VCaP (cell line): ENCODE results near the gene ATP11A.

Source experiments
- H3K27ac ChIP-seq: fragments of 450-650 bp; 2 replicates; pipeline ENCODE4 v1.5.1; 2017
- TF ChIP-seq, protein P1 (sequence below): fragments of 450-650 bp; conservative IDR thresholded peaks from 2 replicates; pipeline ENCODE4 v1.5.1; 2017; ENCODE audit warnings: mild to moderate bottlenecking, moderate library complexity

ATP11A gene

GRCh38 chr13:112815871-112816270 is 126.0 kb downstream of the ATP11A start:
- H3K27ac ChIP-seq: no peak overlapping the region
- TF ChIP-seq, protein P1, sequence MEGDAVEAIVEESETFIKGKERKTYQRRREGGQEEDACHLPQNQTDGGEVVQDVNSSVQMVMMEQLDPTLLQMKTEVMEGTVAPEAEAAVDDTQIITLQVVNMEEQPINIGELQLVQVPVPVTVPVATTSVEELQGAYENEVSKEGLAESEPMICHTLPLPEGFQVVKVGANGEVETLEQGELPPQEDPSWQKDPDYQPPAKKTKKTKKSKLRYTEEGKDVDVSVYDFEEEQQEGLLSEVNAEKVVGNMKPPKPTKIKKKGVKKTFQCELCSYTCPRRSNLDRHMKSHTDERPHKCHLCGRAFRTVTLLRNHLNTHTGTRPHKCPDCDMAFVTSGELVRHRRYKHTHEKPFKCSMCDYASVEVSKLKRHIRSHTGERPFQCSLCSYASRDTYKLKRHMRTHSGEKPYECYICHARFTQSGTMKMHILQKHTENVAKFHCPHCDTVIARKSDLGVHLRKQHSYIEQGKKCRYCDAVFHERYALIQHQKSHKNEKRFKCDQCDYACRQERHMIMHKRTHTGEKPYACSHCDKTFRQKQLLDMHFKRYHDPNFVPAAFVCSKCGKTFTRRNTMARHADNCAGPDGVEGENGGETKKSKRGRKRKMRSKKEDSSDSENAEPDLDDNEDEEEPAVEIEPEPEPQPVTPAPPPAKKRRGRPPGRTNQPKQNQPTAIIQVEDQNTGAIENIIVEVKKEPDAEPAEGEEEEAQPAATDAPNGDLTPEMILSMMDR: no peak

DNA sequence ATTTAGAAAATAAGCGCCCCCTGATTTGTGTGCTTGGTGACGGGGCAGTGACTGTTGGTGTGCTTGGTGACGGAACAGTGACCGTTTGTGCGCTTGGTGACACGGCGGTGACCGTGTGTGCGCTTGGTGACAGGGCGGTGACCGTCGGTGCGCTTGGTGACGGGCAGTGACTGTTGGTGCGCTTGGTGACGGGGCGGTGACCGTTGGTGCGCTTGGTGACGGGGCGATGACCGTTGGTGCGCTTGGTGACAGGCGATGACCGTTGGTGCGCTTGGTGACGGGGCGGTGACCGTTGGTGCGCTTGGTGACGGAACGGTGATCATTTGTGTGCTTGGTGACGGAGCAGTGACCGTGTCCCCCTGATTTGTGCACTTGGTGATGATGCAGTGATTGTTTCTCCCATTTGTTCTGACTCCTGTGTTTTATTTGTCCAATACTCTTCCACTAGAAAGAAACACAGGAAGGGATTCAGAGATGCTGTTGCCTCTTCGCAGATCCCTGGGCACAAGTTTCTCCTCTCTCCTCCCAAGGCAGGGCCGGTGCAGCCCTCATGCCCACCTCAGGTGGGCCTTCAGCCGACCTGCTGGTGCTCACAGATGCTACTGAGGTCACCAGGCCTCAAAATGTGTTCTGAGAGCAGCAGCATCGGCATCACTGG is 128.3 kb downstream of the ATP11A start:
- H3K27ac ChIP-seq: no peak overlapping the region
- TF ChIP-seq, protein P1: no peak

DNA sequence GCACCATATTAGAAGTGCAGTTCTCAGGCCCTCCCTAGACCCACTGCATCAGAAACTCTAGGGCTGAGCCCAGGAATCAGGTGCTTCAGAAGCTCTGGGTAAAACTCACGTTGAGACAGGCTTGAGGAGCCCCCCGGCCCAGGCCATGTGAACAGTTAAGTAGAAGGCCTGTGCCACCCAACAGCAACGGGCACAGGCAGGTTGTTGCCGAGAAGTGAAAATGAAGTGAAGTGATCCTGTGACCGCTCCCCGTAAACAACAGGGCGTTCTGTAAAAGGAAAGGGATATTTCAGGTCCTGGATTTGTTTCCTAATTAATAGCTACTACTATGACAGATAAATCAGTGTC is 128.8 kb downstream of the ATP11A start:
- H3K27ac ChIP-seq: no peak overlapping the region
- TF ChIP-seq, protein P1: no peak

DNA sequence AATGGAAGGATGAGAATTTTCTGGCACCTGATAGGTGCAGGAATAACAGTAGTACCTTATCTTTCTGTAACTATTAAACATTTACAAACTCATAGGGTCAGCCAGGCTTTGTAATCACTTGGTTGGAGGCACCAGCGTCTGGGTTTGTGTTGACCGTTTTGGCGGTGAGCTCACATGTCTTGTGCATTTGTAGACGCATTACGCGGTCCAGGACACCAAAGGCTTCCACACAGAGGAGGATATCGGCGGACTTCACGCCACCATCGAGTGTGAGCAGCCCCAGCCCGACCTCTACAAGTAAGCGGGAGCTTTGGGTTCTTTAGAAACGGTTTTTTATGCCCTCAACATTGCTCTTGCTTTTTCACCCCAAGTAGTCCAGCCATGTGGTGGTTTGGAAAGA is 129.3 kb downstream of the ATP11A start:
- TF ChIP-seq, protein P1: no peak
- H3K27ac ChIP-seq: no peak overlapping the region

- TF ChIP-seq, protein P1: no peak
- H3K27ac ChIP-seq: no peak overlapping the region
Observed at GRCh38 chr13:112819816-112820215, 130.0 kb downstream of the ATP11A start.

DNA sequence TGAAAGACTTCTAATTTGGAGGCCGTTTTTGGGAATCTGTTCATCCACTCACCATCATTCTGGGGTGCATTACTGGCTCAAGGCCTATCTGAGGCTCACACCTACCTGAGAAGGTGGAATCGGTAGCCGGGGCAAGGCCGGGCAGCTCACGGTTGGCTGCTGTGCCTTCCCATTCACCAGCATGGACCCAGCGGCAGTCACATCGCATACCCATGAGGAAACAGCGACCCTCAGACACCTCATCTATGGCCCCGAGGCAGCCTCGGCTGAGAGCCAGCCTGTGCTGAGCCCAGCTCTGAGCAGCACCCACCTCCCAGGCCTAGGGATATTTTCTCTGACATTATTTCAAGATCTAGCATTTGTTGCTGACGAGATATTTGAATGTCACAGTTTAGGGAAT is 130.5 kb downstream of the ATP11A start:
- TF ChIP-seq, protein P1: no peak

DNA sequence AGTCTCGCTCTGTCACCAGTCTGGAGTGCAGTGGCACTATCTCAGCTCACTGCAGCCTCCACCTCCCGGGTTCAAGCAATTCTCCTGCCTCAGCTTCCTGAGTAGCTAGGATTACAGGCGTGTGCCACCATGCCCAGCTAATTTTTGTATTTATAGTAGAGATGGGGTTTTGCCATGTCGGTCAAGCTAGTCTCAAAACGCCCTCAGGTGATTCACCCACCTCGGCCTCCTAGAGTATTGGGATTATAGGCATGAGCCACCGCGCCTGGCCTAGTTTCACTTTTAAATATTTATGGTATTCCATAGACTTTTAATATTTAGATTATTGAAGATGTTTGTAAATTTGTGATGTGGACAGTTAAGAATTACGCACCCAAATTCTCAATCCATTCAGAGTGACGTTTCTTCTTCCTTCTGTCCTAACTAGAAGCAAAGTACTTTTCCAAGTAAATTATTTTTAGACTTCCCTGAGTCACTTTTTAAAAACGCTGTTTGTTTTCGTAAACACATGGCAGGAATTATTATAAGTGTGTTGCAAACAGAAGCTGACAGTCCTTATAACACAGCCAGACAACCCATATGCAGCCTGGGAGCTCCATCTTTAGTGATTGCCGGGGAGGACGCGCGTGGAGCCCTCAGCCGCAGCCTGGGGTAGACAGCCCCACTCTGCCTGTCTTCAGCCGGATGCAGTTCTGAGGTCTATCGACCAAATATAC is 131.7 kb downstream of the ATP11A start:
- no peak overlapping the region for H3K27ac ChIP-seq
- TF ChIP-seq, protein P1: no peak

More for the DNA sequence above, 130.5 kb downstream of the ATP11A start:
- H3K27ac ChIP-seq: no peak overlapping the region
